ENCODE data around the gene B3GALT4.
"Not testable (repeated sequence)": the region's sequence is repeated elsewhere in the genome, so short reads cannot be mapped to it uniquely, and the experiment has no call there.

B3GALT4 gene

GRCh38 chr6:33254591-33254990 is 22.3 kb upstream of the B3GALT4 start:
- no peak overlapping the region for H3K27ac ChIP-seq
- TF ChIP-seq, protein P1, sequence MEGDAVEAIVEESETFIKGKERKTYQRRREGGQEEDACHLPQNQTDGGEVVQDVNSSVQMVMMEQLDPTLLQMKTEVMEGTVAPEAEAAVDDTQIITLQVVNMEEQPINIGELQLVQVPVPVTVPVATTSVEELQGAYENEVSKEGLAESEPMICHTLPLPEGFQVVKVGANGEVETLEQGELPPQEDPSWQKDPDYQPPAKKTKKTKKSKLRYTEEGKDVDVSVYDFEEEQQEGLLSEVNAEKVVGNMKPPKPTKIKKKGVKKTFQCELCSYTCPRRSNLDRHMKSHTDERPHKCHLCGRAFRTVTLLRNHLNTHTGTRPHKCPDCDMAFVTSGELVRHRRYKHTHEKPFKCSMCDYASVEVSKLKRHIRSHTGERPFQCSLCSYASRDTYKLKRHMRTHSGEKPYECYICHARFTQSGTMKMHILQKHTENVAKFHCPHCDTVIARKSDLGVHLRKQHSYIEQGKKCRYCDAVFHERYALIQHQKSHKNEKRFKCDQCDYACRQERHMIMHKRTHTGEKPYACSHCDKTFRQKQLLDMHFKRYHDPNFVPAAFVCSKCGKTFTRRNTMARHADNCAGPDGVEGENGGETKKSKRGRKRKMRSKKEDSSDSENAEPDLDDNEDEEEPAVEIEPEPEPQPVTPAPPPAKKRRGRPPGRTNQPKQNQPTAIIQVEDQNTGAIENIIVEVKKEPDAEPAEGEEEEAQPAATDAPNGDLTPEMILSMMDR (IDR thresholded peaks at IDR 0.05): no peak
- no peak for TF ChIP-seq ZFX (IDR thresholded peaks at IDR 0.05; ENCODE audit: borderline replicate concordance)

DNA sequence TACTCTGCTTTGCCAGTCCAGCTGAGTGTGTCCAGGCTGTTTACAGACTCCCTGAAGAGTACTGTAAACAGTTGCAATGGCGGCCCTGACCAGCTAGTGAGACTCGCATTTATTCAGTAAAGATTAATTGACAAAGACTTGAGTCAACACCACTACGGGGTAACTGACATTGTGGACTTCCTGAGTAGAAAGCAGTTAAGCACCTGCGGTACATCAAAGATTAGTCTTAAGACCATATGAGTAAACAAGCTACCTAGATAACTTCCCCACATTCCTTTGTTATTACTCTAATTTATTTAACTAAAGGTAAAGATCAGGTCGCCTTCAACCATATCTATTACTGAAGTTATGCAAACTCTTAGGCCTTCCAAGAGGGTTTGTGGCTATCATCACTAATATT is 17.9 kb upstream of the B3GALT4 start:
- TF ChIP-seq ZFX (IDR thresholded peaks at IDR 0.05; ENCODE audit: borderline replicate concordance): no peak
- TF ChIP-seq, protein P1 (IDR thresholded peaks at IDR 0.05): no peak
- H3K27ac ChIP-seq: no peak overlapping the region

GRCh38 chr6:33262490-33262889 is 14.4 kb upstream of the B3GALT4 start:
- not testable (repeated sequence) for H3K27ac ChIP-seq

DNA sequence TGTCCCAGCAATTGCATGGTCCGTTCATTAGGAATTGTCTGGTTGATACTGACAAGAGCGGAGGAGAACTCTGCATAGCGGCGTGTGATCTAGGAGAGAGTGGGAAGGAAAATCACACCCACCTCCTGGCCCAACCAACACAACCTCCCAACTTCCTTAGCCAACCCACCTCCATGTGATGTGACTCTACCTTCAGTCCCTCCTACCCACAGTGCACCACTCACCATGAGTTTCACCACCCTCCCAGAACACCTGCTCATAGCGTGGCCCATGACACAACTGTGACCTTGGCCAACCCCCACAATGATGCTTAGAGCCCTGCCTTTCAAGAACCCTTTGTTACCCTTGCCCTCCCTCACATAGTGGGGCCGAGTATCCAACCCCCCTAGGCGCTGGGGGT is 12.9 kb upstream of the B3GALT4 start:
- no peak overlapping the region for H3K27ac ChIP-seq
- TF ChIP-seq, protein P1 (IDR thresholded peaks at IDR 0.05): no peak
- no peak for TF ChIP-seq ZFX (IDR thresholded peaks at IDR 0.05; ENCODE audit: borderline replicate concordance)

- TF ChIP-seq, protein P1 (IDR thresholded peaks at IDR 0.05): no peak
- no peak for TF ChIP-seq ZFX (IDR thresholded peaks at IDR 0.05; ENCODE audit: borderline replicate concordance)
- peak overlapping the region; percentile 93 for H3K27ac ChIP-seq
Measured at GRCh38 chr6:33271117-33271467, 5.8 kb upstream of the B3GALT4 start.

DNA sequence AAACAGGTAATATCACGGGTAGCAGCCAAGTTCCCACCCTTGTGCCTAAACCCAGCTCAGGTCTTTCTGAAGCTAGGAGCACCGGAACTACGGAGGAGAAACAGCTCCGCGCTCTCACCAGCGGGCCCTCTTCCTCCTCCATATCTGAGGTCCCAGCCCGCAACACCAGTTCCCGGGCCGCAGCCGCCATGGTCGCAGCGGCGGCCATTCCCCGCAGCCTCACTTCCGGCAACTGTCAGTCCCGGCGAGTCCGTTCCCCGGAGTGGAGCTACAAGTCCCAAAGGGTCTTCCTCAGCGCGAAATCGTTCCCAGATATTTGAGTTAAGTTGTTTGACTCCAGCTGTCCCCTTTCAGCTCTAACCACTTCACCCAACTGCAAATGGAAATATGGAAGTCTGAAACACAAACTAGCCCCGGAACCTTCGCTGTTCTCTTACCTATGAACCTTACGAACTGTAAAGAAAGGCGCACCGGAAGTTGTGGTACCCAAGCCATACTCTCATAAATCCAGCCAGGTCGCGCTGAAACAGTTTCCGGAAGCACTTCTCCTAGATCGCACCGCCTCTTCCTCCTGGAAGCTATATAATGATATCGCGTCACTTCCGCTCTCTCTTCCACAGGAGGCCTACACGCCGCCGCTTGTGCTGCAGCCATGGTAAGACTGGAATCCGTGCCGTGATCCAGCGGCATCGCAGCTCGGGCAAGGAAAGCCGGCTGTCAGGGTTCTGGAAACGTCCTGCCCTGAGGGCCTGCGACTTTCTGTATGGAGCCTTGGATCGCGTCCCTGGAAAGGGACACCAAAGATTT is 5.3 kb upstream of the B3GALT4 start, which contains the start of the genes RPS18 and VPS52:
RPS18 (plus strand) TSS at position 608 of the 807 bp plus-strand sequence; CDS start at position 653, 45 bp downstream.
VPS52 (minus strand) TSS at position 409 of the 807 bp plus-strand sequence; CDS start at position 208, 201 bp downstream.
- H3K27ac ChIP-seq: peak within 1 kb of the TSS; percentile 93
- TF ChIP-seq ZFX (IDR thresholded peaks at IDR 0.05; ENCODE audit: borderline replicate concordance): no peak
- TF ChIP-seq, protein P1 (IDR thresholded peaks at IDR 0.05): no peak

- peak overlapping the region; percentile 93 for H3K27ac ChIP-seq
- no peak for TF ChIP-seq ZFX (IDR thresholded peaks at IDR 0.05; ENCODE audit: borderline replicate concordance)
Measured at GRCh38 chr6:33272275-33273128, 4.4 kb upstream of the B3GALT4 start.
